Upper lobe of left lung (tissue), 6 donors: ENCODE measurements around the gene SPRED2. TPM values are rescaled to one million over a fixed set of nuclear protein-coding genes. Genes with fewer than 3 reads are reported as not detected.

Experiments
- ATAC-seq, 2 donors: fragments of 200-7000 bp; cut with Tn5 transposase; one replicate each; pipeline ENCODE4 v1.9.1; 2022; ENCODE audit warnings: mild to moderate bottlenecking in 2 of 2, moderate library complexity in 2 of 2; ENCODE audit not compliant: low FRiP score in 2 of 2
- DNase-seq, 2 donors: peaks; one replicate each; pipeline ENCODE4 v3.0.0-alpha.2; 2019 to 2020
- H3K27ac ChIP-seq, 4 donors: fragments of 200-600 bp; sonication (generic); one replicate each; pipeline ENCODE4 v1.5.1; 2016 to 2019
- H3K27me3 ChIP-seq, 4 donors: fragments of 200-600 bp; sonication (generic); one replicate each; pipeline ENCODE4 v1.5.1; 2017 to 2019
- H3K36me3 ChIP-seq, 4 donors: fragments of 200-600 bp; sonication (generic); one replicate each; pipeline ENCODE4 v1.5.1; 2016 to 2019
- H3K4me1 ChIP-seq, 4 donors: fragments of 200-600 bp; sonication (generic); one replicate each; pipeline ENCODE4 v1.5.1; 2018 to 2019
- H3K4me3 ChIP-seq, 4 donors: fragments of 200-600 bp; sonication (generic); one replicate each; pipeline ENCODE4 v1.5.1; 2017 to 2019; ENCODE audit warnings: mild to moderate bottlenecking in 2 of 4, moderate library complexity in 1 of 4
- H3K9me3 ChIP-seq, 4 donors: fragments of 200-600 bp; sonication (generic); one replicate each; pipeline ENCODE4 v1.5.1; 2018 to 2019
- CTCF ChIP-seq, 6 experiments: fragments of 450-650 bp in 4 of 6; fragments of 200-600 bp in 2 of 6; sonication (generic) in 2 of 6; IDR thresholded peaks; one replicate each; pipeline ENCODE4 v1.5.1; 2016 to 2019; ENCODE audit warnings: antibody characterized with exemption in 6 of 6
- EP300 ChIP-seq, 4 donors: sonication (generic); formaldehyde crosslinking; IDR thresholded peaks; one replicate each; pipeline ENCODE4 v1.5.1; 2017; ENCODE audit warnings: antibody characterized with exemption in 4 of 4, control low read depth in 2 of 4
- POLR2A ChIP-seq, 4 donors: fragments of 450-650 bp; IDR thresholded peaks; one replicate each; pipeline ENCODE4 v1.5.1; 2016 to 2017; ENCODE audit warnings: antibody characterized with exemption in 4 of 4, mild to moderate bottlenecking in 2 of 4
- POLR2AphosphoS5 ChIP-seq, 2 donors: sonication (generic); formaldehyde crosslinking; IDR thresholded peaks; one replicate each; pipeline ENCODE4 v1.5.1; 2017; ENCODE audit warnings: antibody characterized with exemption in 2 of 2
- WGBS, 2 donors: methylation state at CpG; one replicate each; pipeline ENCODE4 v1.1.5; 2017 to 2018; 5-methylcytosine and 5-hydroxymethylcytosine counted together
- total RNA-seq, 6 donors: library from RNA; depleted of rRNA in 4 of 6; stranded (reverse); fragments of >200 nt in 4 of 6; gene quantifications; one replicate each; pipeline versions ENCODE4 v1.1.0 to v1.2.1, GENCODE V29; 2016 to 2021
- donor health status: DM: no; HTN: no; CAD: no; lungs with moderate emphysema.
- donor health status: DM: no; HTN: yes; CAD: no; lungs with severe emphysema.

The SPRED2 gene
- total RNA-seq, 6 donors from 2014 or later = 15.7 to 53.0 (median 38.1) TPM

GRCh38 chr2:65413106-65413505 is 19.3 kb downstream of the SPRED2 start:
- H3K4me1 ChIP-seq = peaks cover 5 to 13% (median 9%) of the 10 kb centered on the region in 4 donors
- no peaks in the 10 kb centered on the region for H3K9me3 ChIP-seq
- no peaks in the 10 kb centered on the region for H3K36me3 ChIP-seq
- ATAC-seq = no peak
- H3K27ac ChIP-seq = no peak overlapping the region
- no peak overlapping the region for H3K4me3 ChIP-seq
- H3K27me3 ChIP-seq = no peaks in the 10 kb centered on the region
- WGBS, 2 donors = 50 to 85% methylated on average over 2 of the region's 2 CpGs
- DNase-seq = no peak
- TF ChIP-seq POLR2AphosphoS5 (IDR thresholded peaks at IDR 0.05) (no peak), POLR2A (IDR thresholded peaks at IDR 0.05) (no peak), CTCF (IDR thresholded peaks at IDR 0.05) (no peak), EP300 (IDR thresholded peaks at IDR 0.05) (no peak)

- 80 to 87% methylated on average over 7 of the region's 7 CpGs for WGBS, 2 donors
- ATAC-seq = no peak
Measured at GRCh38 chr2:65411056-65411795, 21.2 kb downstream of the SPRED2 start.

GRCh38 chr2:65409045-65409444 is 23.4 kb downstream of the SPRED2 start:
- 94 to 97% methylated on average over 2 of the region's 2 CpGs for WGBS, 2 donors

More at GRCh38 chr2:65411056-65411795, 21.2 kb downstream of the SPRED2 start:
- H3K4me1 ChIP-seq = peaks cover 13 to 18% (median 17%) of the 10 kb centered on the region in 4 donors
- no peaks in the 10 kb centered on the region for H3K27me3 ChIP-seq
- no peak for DNase-seq
- TF ChIP-seq EP300 (IDR thresholded peaks at IDR 0.05) (no peak), CTCF (IDR thresholded peaks at IDR 0.05) (no peak), POLR2A (IDR thresholded peaks at IDR 0.05) (no peak), POLR2AphosphoS5 (IDR thresholded peaks at IDR 0.05) (no peak)
- no peak overlapping the region for H3K4me3 ChIP-seq
- no peak overlapping the region for H3K27ac ChIP-seq
- H3K36me3 ChIP-seq = no peaks in the 10 kb centered on the region
- no peaks in the 10 kb centered on the region for H3K9me3 ChIP-seq

GRCh38 chr2:65407240-65407639 is 25.2 kb downstream of the SPRED2 start:
- WGBS, 2 donors = 60 to 64% methylated on average over 2 of the region's 2 CpGs
- H3K4me1 ChIP-seq = peaks cover 20 to 32% (median 25%) of the 10 kb centered on the region in 4 donors
- ATAC-seq = no peak
- TF ChIP-seq CTCF (IDR thresholded peaks at IDR 0.05) = no peak
- TF ChIP-seq EP300 (IDR thresholded peaks at IDR 0.05) = no peak
- no peak for TF ChIP-seq POLR2AphosphoS5 (IDR thresholded peaks at IDR 0.05)
- TF ChIP-seq POLR2A (IDR thresholded peaks at IDR 0.05) = no peak
- no peaks in the 10 kb centered on the region for H3K36me3 ChIP-seq
- H3K27ac ChIP-seq = no peak overlapping the region
- no peaks in the 10 kb centered on the region for H3K9me3 ChIP-seq
- H3K4me3 ChIP-seq = no peak overlapping the region
- no peaks in the 10 kb centered on the region for H3K27me3 ChIP-seq
- no peak for DNase-seq

More at GRCh38 chr2:65409045-65409444, 23.4 kb downstream of the SPRED2 start:
- Histone ChIP-seq H3K4me3 (no peak overlapping the region), H3K27me3 (no peaks in the 10 kb centered on the region), H3K36me3 (no peaks in the 10 kb centered on the region), H3K4me1 (peaks cover 15 to 23% (median 21%) of the 10 kb centered on the region in 4 donors), H3K9me3 (no peaks in the 10 kb centered on the region), H3K27ac (no peak overlapping the region)
- TF ChIP-seq EP300 (IDR thresholded peaks at IDR 0.05) = no peak
- no peak for TF ChIP-seq POLR2A (IDR thresholded peaks at IDR 0.05)
- TF ChIP-seq CTCF (IDR thresholded peaks at IDR 0.05) = no peak
- no peak for TF ChIP-seq POLR2AphosphoS5 (IDR thresholded peaks at IDR 0.05)
- DNase-seq (no peak), ATAC-seq (no peak)
